HepG2 (cell line): ENCODE data around the gene SH2D5. TPM values are rescaled to one million over a fixed set of nuclear protein-coding genes. Genes with fewer than 3 reads are reported as not detected.

ENCODE experiments used
- ATAC-seq: fragments of 200-7000 bp; cut with Tn5 transposase; 3 replicates; pipeline ENCODE4 v1.9.1; 2020; ENCODE audit warnings: mild to moderate bottlenecking, moderate library complexity
- BruUV-seq: library from RNA; stranded (reverse); fragments of 400-500 nt; replicated peaks from 2 replicates; lab custom pipeline; 2021; lab: Mats Ljungman, UMichigan
- CTCF ChIA-PET: fragments of 300-600 bp; formaldehyde crosslinking; extraction: SDS; loops from one replicate; lab custom pipeline; 2021; ENCODE audit warnings: low total read pairs, inconsistent platforms, low intra/inter-chr PET ratio; lab: Yijun Ruan, JAX
- POLR2A ChIA-PET: fragments of 350-600 bp; sonication (Branson Sonifier 250); formaldehyde crosslinking; loops from one replicate; lab custom pipeline; 2020; ENCODE audit warnings: antibody characterized with exemption, inconsistent platforms; lab: Yijun Ruan, JAX
- DNase-seq: peaks from one replicate; pipeline ENCODE4 v3.0.0-alpha.2; 2015; ENCODE audit warnings: low spot score
- FAIRE-seq: peaks from 3 replicates; lab custom pipeline; 2011; peaks lifted over from hg19 to GRCh38; lab: Jason Lieb, UNC
- H2AFZ ChIP-seq: one replicate; pipeline ENCODE4 v1.6.1; 2011; ENCODE audit warnings: low read length, inconsistent platforms
- H3K27ac ChIP-seq: fragments of 300-600 bp; 3 replicates; pipeline ENCODE4 v1.8.0; 2011; ENCODE audit warnings: mixed run types, mild to moderate bottlenecking, mixed read lengths, low read length, inconsistent platforms; ENCODE audit not compliant: insufficient read depth; ENCODE audit errors: extremely low read length
- H3K27me3 ChIP-seq, 2 experiments: fragments of 200-600 bp in 1 of 2; 2 replicates in 1 of 2; 3 replicates in 1 of 2; pipeline versions ENCODE4 v1.6.0 to v1.8.0; 2011; ENCODE audit warnings: low read length in 2 of 2, mild to moderate bottlenecking in 2 of 2, moderate library complexity in 2 of 2, inconsistent platforms in 1 of 2; ENCODE audit not compliant: insufficient read depth in 2 of 2, control insufficient read depth in 1 of 2
- H3K36me3 ChIP-seq, 2 experiments: fragments of 200-600 bp in 1 of 2; replicated peaks in 1 of 2; 2 replicates in 1 of 2; 3 replicates in 1 of 2; pipeline versions ENCODE4 v1.5.1 to v1.8.0; 2011; ENCODE audit warnings: low read length in 2 of 2, inconsistent platforms in 1 of 2; ENCODE audit not compliant: insufficient read depth in 2 of 2, control insufficient read depth in 1 of 2
- H3K4me1 ChIP-seq: 2 replicates; pipeline ENCODE4 v1.5.1; 2012; ENCODE audit warnings: low read length, inconsistent platforms; ENCODE audit not compliant: insufficient read depth
- H3K4me2 ChIP-seq: 2 replicates; pipeline ENCODE4 v1.6.0; 2011; ENCODE audit warnings: low read depth, low read length, inconsistent platforms
- H3K4me3 ChIP-seq, 3 experiments: fragments of 200-600 bp in 1 of 3; sonication (generic), shearing (Covaris generic) in 1 of 3; replicated peaks in 1 of 3; 2 replicates each; pipeline ENCODE4 v1.5.1; 2011 to 2016; ENCODE audit warnings: low read length in 3 of 3, inconsistent platforms in 2 of 3, low read depth in 2 of 3, mild to moderate bottlenecking in 2 of 3, control low read depth in 1 of 3, mixed read lengths in 1 of 3; ENCODE audit not compliant: insufficient read depth in 1 of 3
- H3K79me2 ChIP-seq: one replicate; pipeline ENCODE4 v1.6.1; 2011; ENCODE audit warnings: low read length, inconsistent platforms; ENCODE audit not compliant: insufficient read depth
- H3K9ac ChIP-seq: 2 replicates; pipeline ENCODE4 v1.6.0; 2011; ENCODE audit warnings: mild to moderate bottlenecking, low read depth, low read length, inconsistent platforms; ENCODE audit not compliant: insufficient read depth
- H3K9me3 ChIP-seq: 2 replicates; pipeline ENCODE4 v1.5.1; 2012; ENCODE audit warnings: mild to moderate bottlenecking, low read length
- H4K20me1 ChIP-seq: 2 replicates; pipeline ENCODE4 v1.6.0; 2011; ENCODE audit warnings: inconsistent platforms, mild to moderate bottlenecking, low read length, moderate library complexity; ENCODE audit not compliant: insufficient read depth
- AGO1 ChIP-seq: fragments of 200-400 bp; formaldehyde crosslinking; IDR thresholded peaks from 2 replicates; pipeline ENCODE4 v1.6.1; 2017; ENCODE audit warnings: mild to moderate bottlenecking, low read depth, low read length, moderate library complexity; ENCODE audit not compliant: poor library complexity, severe bottlenecking
- ATAD3A ChIP-seq: sonication (generic); formaldehyde crosslinking; IDR thresholded peaks from 2 replicates; pipeline ENCODE4 v1.4.0; 2020; ENCODE audit warnings: missing genetic modification reagents
- BCL6 ChIP-seq: IDR thresholded peaks from 2 replicates; pipeline ENCODE4 v1.6.1; 2016; ENCODE audit warnings: missing genetic modification reagents, missing compliant biosample characterization
- BRD4 ChIP-seq: sonication (generic); formaldehyde crosslinking; IDR thresholded peaks from 2 replicates; pipeline ENCODE4 v1.4.0; 2020; ENCODE audit warnings: missing genetic modification reagents
- FOSL1 ChIP-seq: sonication (generic); formaldehyde crosslinking; IDR thresholded peaks from 2 replicates; pipeline ENCODE4 v1.9.0; 2021; ENCODE audit warnings: missing genetic modification reagents, borderline replicate concordance
- FOXA3 ChIP-seq: IDR thresholded peaks from 2 replicates; pipeline ENCODE4 v1.6.1; 2016; ENCODE audit warnings: missing genetic modification reagents, missing compliant biosample characterization
- FOXK2 ChIP-seq: fragments of 450-650 bp; IDR thresholded peaks from 2 replicates; pipeline ENCODE4 v1.6.1; 2016
- GATAD1 ChIP-seq: IDR thresholded peaks from 2 replicates; pipeline ENCODE4 v1.6.1; 2016; ENCODE audit warnings: missing genetic modification reagents, missing compliant biosample characterization
- KLF16 ChIP-seq, 2 experiments: sonication (generic) in 1 of 2; formaldehyde crosslinking in 1 of 2; IDR thresholded peaks; 2 replicates each; pipeline versions ENCODE4 v1.6.1 to v1.8.0; 2016 to 2023; ENCODE audit warnings: missing genetic modification reagents in 2 of 2, missing compliant biosample characterization in 1 of 2
- RAD21 ChIP-seq: fragments of 450-650 bp; formaldehyde crosslinking; IDR thresholded peaks from 2 replicates; pipeline ENCODE4 v1.5.0; 2020; ENCODE audit warnings: mild to moderate bottlenecking
- SCMH1 ChIP-seq: sonication (generic); formaldehyde crosslinking; IDR thresholded peaks from 2 replicates; pipeline ENCODE4 v1.9.0; 2021; ENCODE audit warnings: missing genetic modification reagents, mild to moderate bottlenecking, borderline replicate concordance
- SYNCRIP ChIP-seq: fragments of 200-400 bp; formaldehyde crosslinking; IDR thresholded peaks from 2 replicates; pipeline ENCODE4 v1.6.1; 2018; ENCODE audit warnings: mild to moderate bottlenecking, low read depth, low read length; ENCODE audit not compliant: insufficient read depth
- ZFP90 ChIP-seq: sonication (generic); formaldehyde crosslinking; IDR thresholded peaks from 2 replicates; pipeline ENCODE4 v1.8.0; 2022; ENCODE audit warnings: missing genetic modification reagents, mild to moderate bottlenecking, inconsistent platforms, borderline replicate concordance
- ZNF12 ChIP-seq: sonication (generic); formaldehyde crosslinking; IDR thresholded peaks from 2 replicates; pipeline ENCODE4 v1.5.0; 2020; ENCODE audit warnings: missing genetic modification reagents
- ZNF558 ChIP-seq: sonication (generic); formaldehyde crosslinking; IDR thresholded peaks from 2 replicates; pipeline ENCODE4 v1.9.0; 2022; ENCODE audit warnings: mild to moderate bottlenecking, missing genetic modification reagents, borderline replicate concordance
- ZNF589 ChIP-seq: sonication (generic); formaldehyde crosslinking; conservative IDR thresholded peaks from 2 replicates; pipeline ENCODE4 v1.8.0; 2022; ENCODE audit warnings: mild to moderate bottlenecking, moderate library complexity, missing genetic modification reagents
- ZNF720 ChIP-seq: sonication (generic); formaldehyde crosslinking; IDR thresholded peaks from 2 replicates; pipeline ENCODE4 v1.4.0; 2020; ENCODE audit warnings: missing genetic modification reagents
- ZNF850 ChIP-seq: sonication (generic); formaldehyde crosslinking; conservative IDR thresholded peaks from 2 replicates; pipeline ENCODE4 v1.9.0; 2021; ENCODE audit warnings: mild to moderate bottlenecking, missing genetic modification reagents
- WGBS: methylation state at CpG from one replicate; pipeline ENCODE4 v1.1.6; 2017; ENCODE audit warnings: low lambda C conversion rate; 5-methylcytosine and 5-hydroxymethylcytosine counted together
- in situ Hi-C: cut with HindIII; loops from 2 replicates; pipeline ENCODE4 v1.10.0; 2017; ENCODE audit warnings: low pct_unique_long_range_greater_than_20kb; ENCODE audit not compliant: extremely low pct_ligation_motif_present
- intact Hi-C: fragments of 100-400 bp; cut with micrococcal nuclease; formaldehyde crosslinking; loops from one replicate; pipeline ENCODE4 v1.10.0; 2022; ENCODE audit not compliant: unreplicated experiment
- polyA plus RNA-seq, 8 experiments: library from polyadenylated mRNA; depleted of rRNA in 3 of 8; stranded (reverse) in 7 of 8; unstranded in 1 of 8; fragments of >200 nt; fragmentation: Illumina TruSeq in 4 of 8; extraction: Trizol in 4 of 8; gene quantifications; 2 replicates each; pipeline versions ENCODE4 v1.2.1 to v1.2.3, GENCODE V29; 2011 to 2016; ENCODE audit warnings: low read depth in 4 of 8, missing spikeins in 1 of 8, mixed read lengths in 1 of 8; ENCODE audit not compliant: insufficient read depth in 1 of 8
- total RNA-seq, 5 experiments: library from RNA; depleted of rRNA; stranded (reverse); fragments of >200 nt; fragmentation: Illumina TruSeq; extraction: Trizol; gene quantifications; 2 replicates each; pipeline ENCODE4 v1.2.3, GENCODE V29; 2016; ENCODE audit warnings: low read depth in 1 of 5
- TF ChIP-seq, protein P1 (sequence below): sonication (generic); formaldehyde crosslinking; IDR thresholded peaks from 2 replicates; pipeline ENCODE4 v1.8.1; 2023; ENCODE audit warnings: missing genetic modification reagents, inconsistent platforms, borderline replicate concordance
- TF ChIP-seq, protein P2 (sequence below): IDR thresholded peaks from 2 replicates; pipeline ENCODE4 v1.6.1; 2016; ENCODE audit warnings: missing compliant biosample characterization, missing genetic modification reagents, borderline replicate concordance

Gene SH2D5
- total and polyA plus RNA-seq, 2 of the 13 experiments (the other 11 are each of a cell fraction or from before 2014, with no cell fraction given) = 1.2 to 3.4 TPM

DNA sequence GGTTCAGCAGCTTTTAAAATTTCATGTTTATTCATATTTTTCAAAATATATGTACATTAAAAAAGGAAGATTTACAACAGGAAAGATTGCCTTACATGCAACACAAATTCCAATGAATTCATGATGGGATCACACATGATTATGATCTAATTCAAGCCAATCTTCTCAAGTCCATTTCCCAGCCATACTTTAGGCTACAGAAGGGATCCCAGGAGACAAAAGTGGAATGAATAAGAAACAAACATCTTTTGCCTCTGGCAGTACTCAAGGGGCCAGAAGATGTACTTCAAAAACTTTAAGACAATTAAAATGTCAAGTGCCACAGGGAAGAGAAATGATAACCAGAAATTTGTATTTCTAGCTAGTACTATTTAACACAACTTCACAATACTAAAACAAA lies 10.2 kb upstream of the SH2D5 start:
- ChIA-PET CTCF (no interaction called here), POLR2A (interaction anchor here (1.4 kb wide), 1 partner anchor 10 kb away, joined by 3 read pairs; no protein-coding TSS in a partner anchor)
- Histone ChIP-seq H3K27me3 (no peaks in the 10 kb centered on the region), H2AFZ (no peak overlapping the region), H3K9me3 (no peaks in the 10 kb centered on the region), H3K36me3 (peaks cover 20 to 62% of the 10 kb centered on the region in 2 experiments), H3K79me2 (no peaks in the 10 kb centered on the region), H3K4me1 (no peaks in the 10 kb centered on the region), H3K9ac (no peak overlapping the region), H3K4me2 (no peak overlapping the region), H3K27ac (no peak overlapping the region), H4K20me1 (no peaks in the 10 kb centered on the region), H3K4me3 (no peak overlapping the region)
- no TSS peak for BruUV-seq
- TF ChIP-seq BRD4 (CRISPR knock-in tag) (no peak), FOXK2 (no peak)
- DNase-seq (no peak), FAIRE-seq (no peak), ATAC-seq (no peak)
- intact Hi-C loops = no loop called here
- in situ Hi-C loops = no loop called here

DNA sequence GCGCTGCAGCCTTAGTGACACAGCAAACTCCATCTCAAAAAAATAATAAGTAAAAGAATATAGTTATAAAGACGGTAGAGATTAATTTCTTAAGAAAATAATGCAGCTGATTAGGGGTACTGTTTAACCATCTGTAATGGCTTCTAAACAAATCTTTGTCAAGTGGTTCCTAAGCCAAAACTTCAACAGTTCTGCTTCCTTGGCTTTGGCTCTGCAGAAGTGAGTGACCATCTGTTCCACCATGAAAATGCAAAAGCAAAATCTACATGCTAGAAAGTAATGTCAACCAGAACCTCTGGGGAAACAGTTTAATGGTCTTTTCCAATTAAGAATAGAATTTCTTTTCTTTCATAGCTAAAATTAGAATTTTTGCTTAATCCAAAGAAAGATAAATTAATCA lies 8.3 kb upstream of the SH2D5 start:
- in situ Hi-C loops (no loop called here), intact Hi-C loops (no loop called here)
- FAIRE-seq (no peak), ATAC-seq (no peak), DNase-seq (no peak)
- POLR2A ChIA-PET = no interaction called here
- Histone ChIP-seq H3K4me3 (no peak overlapping the region), H3K9me3 (no peaks in the 10 kb centered on the region), H2AFZ (no peak overlapping the region), H3K27me3 (no peaks in the 10 kb centered on the region), H3K4me2 (no peak overlapping the region)
- CTCF ChIA-PET = no interaction called here
- 98% methylated on average over 2 of the region's 2 CpGs for WGBS
- no TSS peak for BruUV-seq
- TF ChIP-seq GATAD1 (no peak), SCMH1 (CRISPR knock-in tag) (no peak), ZNF720 (CRISPR knock-in tag) (no peak), ZNF589 (CRISPR knock-in tag) (no peak), BCL6 (CRISPR knock-in tag) (no peak), ZNF558 (CRISPR knock-in tag) (no peak), AGO1 (no peak), SYNCRIP (no peak), RAD21 (CRISPR knock-in tag) (no peak), ZFP90 (CRISPR knock-in tag) (no peak), ZNF850 (CRISPR knock-in tag) (no peak), KLF16 (CRISPR knock-in tag; IDR thresholded peaks at IDR 0.05) (no peak), FOXA3 (no peak), ZNF12 (CRISPR knock-in tag) (no peak), ATAD3A (CRISPR knock-in tag) (no peak), FOSL1 (CRISPR knock-in tag) (no peak)
- TF ChIP-seq, protein P1, sequence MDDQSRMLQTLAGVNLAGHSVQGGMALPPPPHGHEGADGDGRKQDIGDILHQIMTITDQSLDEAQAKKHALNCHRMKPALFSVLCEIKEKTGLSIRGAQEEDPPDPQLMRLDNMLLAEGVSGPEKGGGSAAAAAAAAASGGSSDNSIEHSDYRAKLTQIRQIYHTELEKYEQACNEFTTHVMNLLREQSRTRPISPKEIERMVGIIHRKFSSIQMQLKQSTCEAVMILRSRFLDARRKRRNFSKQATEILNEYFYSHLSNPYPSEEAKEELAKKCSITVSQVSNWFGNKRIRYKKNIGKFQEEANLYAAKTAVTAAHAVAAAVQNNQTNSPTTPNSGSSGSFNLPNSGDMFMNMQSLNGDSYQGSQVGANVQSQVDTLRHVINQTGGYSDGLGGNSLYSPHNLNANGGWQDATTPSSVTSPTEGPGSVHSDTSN = no peak
- TF ChIP-seq, protein P2, sequence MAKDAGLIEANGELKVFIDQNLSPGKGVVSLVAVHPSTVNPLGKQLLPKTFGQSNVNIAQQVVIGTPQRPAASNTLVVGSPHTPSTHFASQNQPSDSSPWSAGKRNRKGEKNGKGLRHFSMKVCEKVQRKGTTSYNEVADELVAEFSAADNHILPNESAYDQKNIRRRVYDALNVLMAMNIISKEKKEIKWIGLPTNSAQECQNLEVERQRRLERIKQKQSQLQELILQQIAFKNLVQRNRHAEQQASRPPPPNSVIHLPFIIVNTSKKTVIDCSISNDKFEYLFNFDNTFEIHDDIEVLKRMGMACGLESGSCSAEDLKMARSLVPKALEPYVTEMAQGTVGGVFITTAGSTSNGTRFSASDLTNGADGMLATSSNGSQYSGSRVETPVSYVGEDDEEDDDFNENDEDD (CRISPR knock-in tag) = no peak
- TF ChIP-seq, all 625 proteins: peak for 0
- no peak overlapping the region for H3K9ac ChIP-seq
- H3K4me1 ChIP-seq = no peaks in the 10 kb centered on the region
- H3K27ac ChIP-seq = no peak overlapping the region
- H3K36me3 ChIP-seq = peaks cover 17 to 47% of the 10 kb centered on the region in 2 experiments
- no peaks in the 10 kb centered on the region for H4K20me1 ChIP-seq
- H3K79me2 ChIP-seq = no peaks in the 10 kb centered on the region
